ENCODE results near the gene SRM.
"Not testable (repeated sequence)": the region's sequence is repeated elsewhere in the genome, so short reads cannot be mapped to it uniquely, and the experiment has no call there.

Gene SRM

GRCh38 chr1:11059968-11060830 is at the start of gene SRM:
TSS of gene SRM (minus strand) at chr1:11060018. CDS start at chr1:11059943, 75 bp downstream.
- peaks cover 32% of the 10 kb centered on the region for H3K4me1 Mint-ChIP-seq (ENCODE audit: low read depth)
- H3K36me3 Mint-ChIP-seq, result no peaks in the 10 kb centered on the region
- H3K27ac Mint-ChIP-seq, result peak within 1 kb of the TSS; percentile 97
- H3K27me3 Mint-ChIP-seq, result no peaks in the 10 kb centered on the region
- H3K9me3 Mint-ChIP-seq (ENCODE audit: low read depth), result no peaks in the 10 kb centered on the region
- H3K4me3 Mint-ChIP-seq, result peak within 1 kb of the TSS; percentile 94

GRCh38 chr1:11109047-11109760 is 49.4 kb upstream of the SRM start:
- no peaks in the 10 kb centered on the region for H3K27me3 Mint-ChIP-seq
- H3K4me3 Mint-ChIP-seq, result no peak overlapping the region
- H3K9me3 Mint-ChIP-seq (ENCODE audit: low read depth), result no peaks in the 10 kb centered on the region
- no peak overlapping the region for H3K27ac Mint-ChIP-seq
- H3K36me3 Mint-ChIP-seq, result peaks cover 10% of the 10 kb centered on the region
- no peaks in the 10 kb centered on the region for H3K4me1 Mint-ChIP-seq (ENCODE audit: low read depth)

- no peaks in the 10 kb centered on the region for H3K9me3 Mint-ChIP-seq (ENCODE audit: low read depth)
- H3K36me3 Mint-ChIP-seq, result peaks cover 10% of the 10 kb centered on the region
- no peaks in the 10 kb centered on the region for H3K27me3 Mint-ChIP-seq
- no peak overlapping the region for H3K4me3 Mint-ChIP-seq
- H3K4me1 Mint-ChIP-seq (ENCODE audit: low read depth), result no peaks in the 10 kb centered on the region
- H3K27ac Mint-ChIP-seq, result no peak overlapping the region
Observed at GRCh38 chr1:11107599-11107998, 47.8 kb upstream of the SRM start.

- Mint-ChIP-seq H3K4me3 (no peak overlapping the region), H3K27ac (no peak overlapping the region), H3K9me3 (ENCODE audit: low read depth) (no peaks in the 10 kb centered on the region), H3K36me3 (peaks cover 8% of the 10 kb centered on the region), H3K27me3 (no peaks in the 10 kb centered on the region), H3K4me1 (ENCODE audit: low read depth) (no peaks in the 10 kb centered on the region)
Observed at GRCh38 chr1:11105586-11105985, 45.8 kb upstream of the SRM start.

- Mint-ChIP-seq H3K4me3 (peak overlapping the region; percentile 28), H3K36me3 (peaks cover 2% of the 10 kb centered on the region), H3K27ac (no peak overlapping the region), H3K4me1 (ENCODE audit: low read depth) (peaks cover 14% of the 10 kb centered on the region), H3K9me3 (ENCODE audit: low read depth) (no peaks in the 10 kb centered on the region), H3K27me3 (no peaks in the 10 kb centered on the region)
Observed at GRCh38 chr1:11101347-11101746, 41.5 kb upstream of the SRM start.

GRCh38 chr1:11100806-11101205 is 41.0 kb upstream of the SRM start:
- H3K27me3 Mint-ChIP-seq; H3K4me3 Mint-ChIP-seq; H3K36me3 Mint-ChIP-seq; H3K27ac Mint-ChIP-seq; H3K9me3 Mint-ChIP-seq (ENCODE audit: low read depth): not testable (repeated sequence)
- peaks cover 14% of the 10 kb centered on the region for H3K4me1 Mint-ChIP-seq (ENCODE audit: low read depth)

- Mint-ChIP-seq H3K36me3 (no peaks in the 10 kb centered on the region), H3K27me3 (no peaks in the 10 kb centered on the region), H3K9me3 (ENCODE audit: low read depth) (no peaks in the 10 kb centered on the region), H3K27ac (peak overlapping the region; percentile 95), H3K4me3 (peak overlapping the region; percentile 97), H3K4me1 (ENCODE audit: low read depth) (peaks cover 16% of the 10 kb centered on the region)
Observed at GRCh38 chr1:11100149-11100493, 40.3 kb upstream of the SRM start.

- Mint-ChIP-seq H3K4me1 (ENCODE audit: low read depth) (peaks cover 16% of the 10 kb centered on the region), H3K27me3 (no peaks in the 10 kb centered on the region), H3K36me3 (no peaks in the 10 kb centered on the region)
Observed at GRCh38 chr1:11099310-11100148, 39.7 kb upstream of the SRM start, which contains the start of gene EXOSC10. TSS of gene EXOSC10 (minus strand) at chr1:11099869. CDS start at chr1:11099831, 38 bp downstream.

GRCh38 chr1:11098931-11099309 is 39.1 kb upstream of the SRM start:
- H3K36me3 Mint-ChIP-seq, result no peaks in the 10 kb centered on the region
- peak overlapping the region; percentile 97 for H3K4me3 Mint-ChIP-seq
- H3K27ac Mint-ChIP-seq, result peak overlapping the region; percentile 95
- no peaks in the 10 kb centered on the region for H3K27me3 Mint-ChIP-seq
- H3K9me3 Mint-ChIP-seq (ENCODE audit: low read depth), result no peaks in the 10 kb centered on the region
- H3K4me1 Mint-ChIP-seq (ENCODE audit: low read depth), result peaks cover 16% of the 10 kb centered on the region

More at GRCh38 chr1:11099310-11100148, 39.7 kb upstream of the SRM start, which contains the start of gene EXOSC10:
- Mint-ChIP-seq H3K27ac (peak within 1 kb of the TSS; percentile 95), H3K9me3 (ENCODE audit: low read depth) (no peaks in the 10 kb centered on the region), H3K4me3 (peak within 1 kb of the TSS; percentile 97)

- H3K4me1 Mint-ChIP-seq (ENCODE audit: low read depth); H3K27me3 Mint-ChIP-seq; H3K27ac Mint-ChIP-seq; H3K4me3 Mint-ChIP-seq; H3K9me3 Mint-ChIP-seq (ENCODE audit: low read depth): not testable (repeated sequence)
- peaks cover 14% of the 10 kb centered on the region for H3K36me3 Mint-ChIP-seq
Observed at GRCh38 chr1:11083784-11084183, 24.0 kb upstream of the SRM start.

GRCh38 chr1:11080931-11081330 is 21.1 kb upstream of the SRM start:
- Mint-ChIP-seq H3K4me1 (ENCODE audit: low read depth) (no peaks in the 10 kb centered on the region), H3K27ac (no peak overlapping the region), H3K36me3 (peaks cover 6% of the 10 kb centered on the region), H3K9me3 (ENCODE audit: low read depth) (no peaks in the 10 kb centered on the region), H3K4me3 (no peak overlapping the region), H3K27me3 (no peaks in the 10 kb centered on the region)

- no peak overlapping the region for H3K4me3 Mint-ChIP-seq
- H3K27ac Mint-ChIP-seq, result no peak overlapping the region
- no peaks in the 10 kb centered on the region for H3K27me3 Mint-ChIP-seq
- H3K9me3 Mint-ChIP-seq (ENCODE audit: low read depth), result no peaks in the 10 kb centered on the region
- H3K4me1 Mint-ChIP-seq (ENCODE audit: low read depth), result no peaks in the 10 kb centered on the region
- H3K36me3 Mint-ChIP-seq, result peaks cover 3% of the 10 kb centered on the region
Observed at GRCh38 chr1:11078631-11079030, 18.8 kb upstream of the SRM start.

- not testable (repeated sequence) for H3K36me3 Mint-ChIP-seq; H3K4me1 Mint-ChIP-seq (ENCODE audit: low read depth); H3K9me3 Mint-ChIP-seq (ENCODE audit: low read depth); H3K27ac Mint-ChIP-seq; H3K27me3 Mint-ChIP-seq; H3K4me3 Mint-ChIP-seq
Observed at GRCh38 chr1:11073398-11073797, 13.6 kb upstream of the SRM start.

- Mint-ChIP-seq H3K9me3 (ENCODE audit: low read depth) (no peaks in the 10 kb centered on the region), H3K27ac (no peak overlapping the region), H3K36me3 (peaks cover 2% of the 10 kb centered on the region), H3K4me1 (ENCODE audit: low read depth) (peaks cover 2% of the 10 kb centered on the region), H3K4me3 (no peak overlapping the region), H3K27me3 (no peaks in the 10 kb centered on the region)
Observed at GRCh38 chr1:11072216-11072917, 12.5 kb upstream of the SRM start.
